ENCODE measurements around the gene MYO18A. TPM values are rescaled to one million over a fixed set of nuclear protein-coding genes. Genes with fewer than 3 reads are reported as not detected.

MYO18A gene
- total and polyA plus RNA-seq, 2 of the 4 experiments (the other 2 are of a cell fraction): 22.4 to 39.1 TPM

DNA sequence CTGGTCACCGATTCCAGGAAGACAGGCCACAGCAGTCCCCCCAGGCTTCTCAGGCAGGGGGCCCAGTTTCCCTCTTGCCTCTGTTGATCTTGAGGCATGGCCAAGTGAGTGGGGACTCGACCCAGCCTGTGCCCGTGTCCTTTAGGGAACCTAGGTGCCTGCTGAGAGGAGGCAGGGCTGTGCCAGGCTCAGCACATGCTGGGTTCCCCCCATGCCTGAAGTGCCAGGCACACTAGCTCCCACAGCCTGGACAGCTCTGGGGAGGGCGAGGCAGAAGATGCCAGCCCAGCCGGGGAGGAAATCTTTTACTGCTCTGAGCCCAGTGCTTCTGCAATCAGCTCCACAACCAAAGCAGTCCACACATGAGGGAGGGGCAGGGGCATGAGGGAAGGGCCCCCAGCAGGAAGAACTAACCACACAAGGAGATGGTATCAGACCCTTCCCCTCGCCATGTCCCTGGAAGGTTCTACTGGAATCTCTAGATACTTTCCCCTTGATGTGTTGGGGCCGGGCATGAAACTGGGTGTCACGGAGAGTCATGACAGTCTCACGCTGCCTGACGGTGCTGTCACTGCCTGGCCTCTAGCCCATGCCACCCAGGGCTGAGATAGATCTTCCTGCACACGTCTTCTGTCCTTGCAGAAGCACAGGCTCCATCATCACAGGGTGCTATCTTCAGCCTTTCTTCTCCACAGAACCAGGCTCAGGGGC lies 25.5 kb downstream of the MYO18A start:
- DNase-seq: no peak

More for the DNA sequence above, 25.5 kb downstream of the MYO18A start:
- H3K4ac ChIP-seq (ENCODE audit: low read depth, low read length): peak overlapping the region; percentile 97
- peak overlapping the region; percentile 40; the same call in 1 of the 2 replicates for H3K56ac ChIP-seq (ENCODE audit: extremely low read depth, insufficient read depth, low read length)
- H3K79me1 ChIP-seq (ENCODE audit: low read depth in 1 of 2, low read length in 2 of 2): peaks cover 48 to 97% of the 10 kb centered on the region in 2 experiments
- peaks cover 5% of the 10 kb centered on the region; the same call in 1 of the 2 replicates for H4K20me1 ChIP-seq (ENCODE audit: insufficient read depth, low read length)
- WGBS, 2 experiments (ENCODE audit: extremely low coverage in 2 of 2, insufficient read length in 1 of 2): 80% methylated on average over 7 of the region's 11 CpGs; no CpG with 5 or more reads in 1 of the 2 experiments
- H3K9me1 ChIP-seq (ENCODE audit: insufficient read depth, low read length): peaks cover 72% of the 10 kb centered on the region
- dilution Hi-C loops (cut with HindIII; ENCODE audit: low sequenced_read_pairs, unreplicated experiment): no loop called here
- peak overlapping the region; percentile 95 for H3K23ac ChIP-seq (ENCODE audit: low read depth, low read length)
- peak overlapping the region; percentile 92 for H2AK5ac ChIP-seq (ENCODE audit: low read depth, low read length)
- no peaks in the 10 kb centered on the region for H3K9me3 ChIP-seq (ENCODE audit: control insufficient read depth, insufficient read depth, low read length)
- no peak for ATAC-seq (ENCODE audit: low read depth)
- in situ Hi-C loops (cut with MboI; ENCODE audit: low sequenced_read_pairs): no loop called here
- POLR2A ChIA-PET (ENCODE audit: unreplicated experiment): interaction anchor here (1.0 kb wide), 1 partner anchor 25 kb away, joined by 4 read pairs; the partner anchor contains the start of gene MYO18A
- H3K27me3 ChIP-seq (ENCODE audit: control insufficient read depth, insufficient read depth, low read length): no peaks in the 10 kb centered on the region
- TF ChIP-seq CEBPB (IDR thresholded peaks at IDR 0.05; ENCODE audit: low read depth, low read length): no peak
- no peak for TF ChIP-seq POLR2A (IDR thresholded peaks at IDR 0.05; ENCODE audit: low read depth, low read length)
- no peak for TF ChIP-seq NFE2L2 (IDR thresholded peaks at IDR 0.05; ENCODE audit: low read depth, low read length)
- TF ChIP-seq ELK1 (IDR thresholded peaks at IDR 0.05; ENCODE audit: borderline replicate concordance, low read depth, low read length): no peak
- TF ChIP-seq MXI1 (IDR thresholded peaks at IDR 0.05; ENCODE audit: borderline replicate concordance, low read depth, low read length): no peak
- TF ChIP-seq BHLHE40 (IDR thresholded peaks at IDR 0.05; ENCODE audit: low read depth, low read length): no peak
- no peak for TF ChIP-seq CHD1 (IDR thresholded peaks at IDR 0.05; ENCODE audit: low read depth, low read length)
- TF ChIP-seq MAZ (IDR thresholded peaks at IDR 0.05; ENCODE audit: borderline replicate concordance, low read depth, low read length): no peak
- no peak for TF ChIP-seq SMC3 (IDR thresholded peaks at IDR 0.05; ENCODE audit: low read depth, low read length)
- TF ChIP-seq CTCF (conservative IDR thresholded peaks at IDR 0.05; ENCODE audit: low read depth, low read length): no peak
- no peak for TF ChIP-seq FOS (IDR thresholded peaks at IDR 0.05; ENCODE audit: low read depth, low read length)
- CTCF ChIA-PET: interaction anchor here (0.6 kb wide), 1 partner anchor 26 kb away, joined by 3 read pairs; the partner anchor contains the start of gene MYO18A
- intact Hi-C loops (cut with micrococcal nuclease): no loop called here
- H3K36me3 ChIP-seq (ENCODE audit: control insufficient read depth, insufficient read depth, low read length): no peaks in the 10 kb centered on the region
- peak overlapping the region; percentile 97 for H4K91ac ChIP-seq (ENCODE audit: insufficient read depth, low read depth, low read length)
- H4K5ac ChIP-seq (ENCODE audit: low read depth, low read length): peak overlapping the region; percentile 35
- H2BK20ac ChIP-seq (ENCODE audit: low read depth, low read length): peak overlapping the region; percentile 99
- H3K27ac ChIP-seq (ENCODE audit: insufficient read depth, low read length): peak overlapping the region; percentile 96
- H3K4me3 ChIP-seq (ENCODE audit: insufficient read depth, low read depth, low read length): no peak overlapping the region
- H2AFZ ChIP-seq (replicated peaks; ENCODE audit: low read length, poor library complexity): peak overlapping the region; percentile 70
- H2BK120ac ChIP-seq (ENCODE audit: low read depth, low read length): peak overlapping the region; percentile 92
- H4K8ac ChIP-seq (ENCODE audit: low read depth in 2 of 2, low read length in 2 of 2): peak overlapping the region; percentile 73 to 88
- peak overlapping the region; percentile 93 for H2BK5ac ChIP-seq (ENCODE audit: low read depth, low read length, poor library complexity, severe bottlenecking)
- H3K4me2 ChIP-seq (ENCODE audit: low read depth, low read length): peak overlapping the region; percentile 38
- H2AK9ac ChIP-seq (replicated peaks; ENCODE audit: low read depth, low read length, poor library complexity): peak overlapping the region; percentile 85
- peak overlapping the region; percentile 92; the same call in 2 of the 3 replicates for H2BK15ac ChIP-seq (ENCODE audit: low read depth, low read length)
- peak overlapping the region; percentile 43; the same call in 1 of the 2 replicates for H3K9ac ChIP-seq (ENCODE audit: low read depth, low read length)
- H3K14ac ChIP-seq (replicated peaks; ENCODE audit: low read depth, low read length): peak overlapping the region; percentile 98
- no TSS peak for BruUV-seq (replicated peaks)
- H3K18ac ChIP-seq (ENCODE audit: low read depth, low read length): peak overlapping the region; percentile 53
- peaks cover 61% of the 10 kb centered on the region for H3K4me1 ChIP-seq (ENCODE audit: control insufficient read depth, insufficient read depth, low read length)

Measured in IMR-90 (cell line).